B cell (primary cell): Measurements from ENCODE around the gene TMEM250. TPM values are rescaled to one million over a fixed set of nuclear protein-coding genes. Genes with fewer than 3 reads are reported as not detected.

Experiments
- ATAC-seq: fragments of 200-7000 bp; cut with Tn5 transposase; one replicate; pipeline ENCODE4 v1.10.0; 2021; ENCODE audit warnings: low read depth, mild to moderate bottlenecking, moderate number of reproducible peaks, moderate library complexity
- CTCF ChIA-PET: fragments of 350-600 bp; sonication (Branson Sonifier 250); formaldehyde crosslinking; loops from one replicate; lab custom pipeline; 2021; ENCODE audit warnings: antibody characterized with exemption, inconsistent platforms; lab: Charles Lee
- POLR2A ChIA-PET: fragments of 350-600 bp; sonication (Branson Sonifier 250); formaldehyde crosslinking; loops from one replicate; lab custom pipeline; 2021; ENCODE audit warnings: antibody characterized with exemption; lab: Charles Lee
- DNase-seq: peaks from one replicate; pipeline ENCODE4 v3.0.0; 2013
- H2AFZ ChIP-seq: 2 replicates; pipeline ENCODE4 v1.6.1; 2012; ENCODE audit warnings: mild to moderate bottlenecking, low read depth, low read length; ENCODE audit not compliant: insufficient read depth, poor library complexity, severe bottlenecking
- H3K27ac ChIP-seq, 2 donors: 1 replicate in 1 of 2; 2 replicates in 1 of 2; pipeline ENCODE4 v1.5.1; 2012 to 2013; ENCODE audit warnings: low read length in 2 of 2, mild to moderate bottlenecking in 2 of 2, moderate library complexity in 1 of 2
- H3K27me3 ChIP-seq, 4 experiments: fragments of 200-600 bp in 1 of 4; sonication (generic) in 1 of 4; replicated peaks in 1 of 4; 1 replicate in 2 of 4; 2 replicates in 2 of 4; pipeline versions ENCODE4 v1.6.1 to v1.7.0; 2013 to 2016; ENCODE audit warnings: low read length in 3 of 4, mild to moderate bottlenecking in 2 of 4, mixed read lengths in 1 of 4, moderate library complexity in 1 of 4; ENCODE audit not compliant: insufficient read depth in 4 of 4, control insufficient read depth in 3 of 4; ENCODE audit errors: control extremely low read depth in 1 of 4
- H3K36me3 ChIP-seq, 2 experiments: replicated peaks in 1 of 2; 1 replicate in 1 of 2; 2 replicates in 1 of 2; pipeline versions ENCODE4 v1.6.1 to v1.7.1; 2013; ENCODE audit warnings: low read length in 1 of 2; ENCODE audit not compliant: insufficient read depth in 2 of 2, control insufficient read depth in 1 of 2; ENCODE audit errors: control extremely low read depth in 1 of 2, extremely low read depth in 1 of 2
- H3K4me1 ChIP-seq, 2 donors: fragments of 200-600 bp in 1 of 2; sonication (generic) in 1 of 2; 1 replicate in 1 of 2; 2 replicates in 1 of 2; pipeline versions ENCODE4 v1.5.1 to v1.6.1; 2013 to 2017; ENCODE audit warnings: low read length in 2 of 2; ENCODE audit not compliant: control insufficient read depth in 2 of 2, insufficient read depth in 2 of 2
- H3K4me2 ChIP-seq: replicated peaks from 2 replicates; pipeline ENCODE3; 2012; ENCODE audit warnings: mild to moderate bottlenecking, low read depth, low read length; ENCODE audit not compliant: poor library complexity, severe bottlenecking
- H3K4me3 ChIP-seq, 5 experiments: fragments of 200-600 bp in 1 of 5; sonication (generic) in 1 of 5; 1 replicate in 3 of 5; 2 replicates in 2 of 5; pipeline versions ENCODE4 v1.5.1 to v1.7.0; 2011 to 2016; ENCODE audit warnings: low read length in 4 of 5, mild to moderate bottlenecking in 4 of 5, low read depth in 2 of 5, control low read depth in 1 of 5, moderate library complexity in 1 of 5; ENCODE audit not compliant: insufficient read depth in 1 of 5; ENCODE audit errors: control extremely low read depth in 1 of 5, extremely low read depth in 1 of 5
- H3K79me2 ChIP-seq: fragments of 200-600 bp; sonication (generic); one replicate; pipeline ENCODE4 v1.6.0; 2016; ENCODE audit warnings: low read length; ENCODE audit not compliant: control insufficient read depth, insufficient read depth
- H3K9ac ChIP-seq: fragments of 200-600 bp; sonication (generic); 2 replicates; pipeline ENCODE4 v1.6.1; 2017; ENCODE audit warnings: mild to moderate bottlenecking, low read length, moderate library complexity
- H3K9me3 ChIP-seq, 3 donors: one replicate each; pipeline versions ENCODE4 v1.6.1 to v1.7.1; 2013; ENCODE audit warnings: low read length in 2 of 3; ENCODE audit not compliant: control insufficient read depth in 2 of 3, insufficient read depth in 1 of 3; ENCODE audit errors: control extremely low read depth in 1 of 3
- H4K20me1 ChIP-seq: 2 replicates; pipeline ENCODE4 v1.6.0; 2012; ENCODE audit warnings: mild to moderate bottlenecking, low read length; ENCODE audit not compliant: insufficient read depth, control insufficient read depth, poor library complexity, severe bottlenecking
- H3K27ac Mint-ChIP-seq: one replicate; pipeline ENCODE4 v1.8.0; 2021; ENCODE audit warnings: mixed read lengths
- H3K27me3 Mint-ChIP-seq: one replicate; pipeline ENCODE4 v1.8.0; 2021; ENCODE audit warnings: mixed read lengths
- H3K4me1 Mint-ChIP-seq: one replicate; pipeline ENCODE4 v1.8.0; 2021; ENCODE audit warnings: mixed read lengths
- H3K4me3 Mint-ChIP-seq: one replicate; pipeline ENCODE4 v1.8.0; 2021; ENCODE audit warnings: mixed read lengths
- H3K9me3 Mint-ChIP-seq: one replicate; pipeline ENCODE4 v1.8.0; 2022; ENCODE audit warnings: mixed read lengths; ENCODE audit not compliant: insufficient read depth
- CTCF ChIP-seq: fragments of 200-600 bp; IDR thresholded peaks from one replicate; pipeline ENCODE4 v1.8.0; 2022; ENCODE audit warnings: antibody characterized with exemption, mild to moderate bottlenecking
- EZH2 ChIP-seq: IDR thresholded peaks from 2 replicates; pipeline ENCODE4 v1.6.1; 2012; ENCODE audit warnings: borderline replicate concordance, low read depth, mild to moderate bottlenecking, moderate library complexity, low read length; ENCODE audit not compliant: insufficient read depth, poor library complexity, severe bottlenecking
- WGBS: methylation state at CpG from one replicate; pipeline ENCODE4 v1.1.5; 2013; ENCODE audit warnings: missing lambda C conversion rate; ENCODE audit not compliant: insufficient coverage; 5-methylcytosine and 5-hydroxymethylcytosine counted together
- intact Hi-C: fragments of 100-400 bp; cut with micrococcal nuclease; formaldehyde crosslinking; loops from one replicate; pipeline ENCODE4 v1.10.0; 2022
- polyA plus RNA-seq: library from polyadenylated mRNA; depleted of rRNA; stranded (reverse); fragments of >200 nt; gene quantifications from 2 replicates; pipeline ENCODE4 v1.2.3, GENCODE V29; 2012
- total RNA-seq, 2 donors: library from RNA; stranded (reverse); fragments of 120-200 nt in 1 of 2; gene quantifications; 1 replicate in 1 of 2; 2 replicates in 1 of 2; pipeline versions ENCODE4 v1.2.3 to v1.2.4, GENCODE V29; 2013 to 2022

The TMEM250 gene
- total and polyA plus RNA-seq, 2 donors (not counting 1 experiment from before 2014, with no cell fraction given), result 11.1 to 29.6 TPM

- no peak overlapping the region for H3K9ac ChIP-seq
- no peaks in the 10 kb centered on the region for H3K4me1 ChIP-seq
- intact Hi-C loops, result no loop called here
- H3K9me3 ChIP-seq, result peaks cover 0 to 2% (median 0%) of the 10 kb centered on the region in 3 donors
- H4K20me1 ChIP-seq, result no peaks in the 10 kb centered on the region
- H3K27ac ChIP-seq, result no peak overlapping the region
- WGBS, result 79% methylated on average over 6 of the region's 14 CpGs
- no peaks in the 10 kb centered on the region for H3K9me3 Mint-ChIP-seq
- TF ChIP-seq CTCF (no peak), EZH2 (no peak)
- ChIA-PET CTCF (interaction anchor here (0.8 to 2.0 kb wide), 5 partner anchors 12 to 128 kb away, joined by 3 to 7 read pairs (median 3); no protein-coding TSS in a partner anchor), POLR2A (no interaction called here)
- no peak overlapping the region for H3K4me3 ChIP-seq
- H3K79me2 ChIP-seq, result no peaks in the 10 kb centered on the region
- H3K27me3 ChIP-seq, result peaks cover 0 to 34% (median 3%) of the 10 kb centered on the region in 4 experiments
- no peaks in the 10 kb centered on the region for H3K36me3 ChIP-seq
- no peak for ATAC-seq
- H3K4me3 Mint-ChIP-seq, result no peak overlapping the region
- H3K27me3 Mint-ChIP-seq, result peaks cover 10% of the 10 kb centered on the region
- no peak for DNase-seq
- H2AFZ ChIP-seq, result no peak overlapping the region
- H3K27ac Mint-ChIP-seq, result no peak overlapping the region
- H3K4me2 ChIP-seq, result no peak overlapping the region
- no peaks in the 10 kb centered on the region for H3K4me1 Mint-ChIP-seq
These were observed 22.3 kb upstream of the TMEM250 start for GRCh38 chr9:136140966-136141365.

- H3K27me3 Mint-ChIP-seq, result peaks cover 7% of the 10 kb centered on the region
These were observed 21.4 kb upstream of the TMEM250 start for GRCh38 chr9:136140046-136140445.

More at GRCh38 chr9:136140046-136140445, 21.4 kb upstream of the TMEM250 start:
- Histone ChIP-seq H3K79me2 (no peaks in the 10 kb centered on the region), H3K9ac (no peak overlapping the region), H3K4me2 (no peak overlapping the region), H3K36me3 (no peaks in the 10 kb centered on the region), H3K4me1 (no peaks in the 10 kb centered on the region), H2AFZ (no peak overlapping the region), H3K4me3 (no peak overlapping the region), H3K27ac (no peak overlapping the region), H3K27me3 (peaks cover 0 to 36% (median 3%) of the 10 kb centered on the region in 4 experiments), H3K9me3 (peaks cover 0 to 2% (median 0%) of the 10 kb centered on the region in 3 donors), H4K20me1 (no peaks in the 10 kb centered on the region)
- Mint-ChIP-seq H3K9me3 (no peaks in the 10 kb centered on the region), H3K4me3 (no peak overlapping the region), H3K4me1 (no peaks in the 10 kb centered on the region), H3K27ac (no peak overlapping the region)
- intact Hi-C loops, result no loop called here
- CTCF ChIA-PET, result interaction anchor here (1.1 to 1.5 kb wide), 3 partner anchors 11 to 171 kb away, joined by 3 to 4 read pairs (median 3); no protein-coding TSS in a partner anchor
- POLR2A ChIA-PET, result no interaction called here
- TF ChIP-seq EZH2, result no peak
- TF ChIP-seq CTCF, result no peak
- DNase-seq (no peak), ATAC-seq (no peak)
- 100% methylated on average over 1 of the region's 5 CpGs for WGBS
